OCI-LY7 (cell line): Measurements from ENCODE around the gene MRC2. TPM values are rescaled to one million over a fixed set of nuclear protein-coding genes. Genes with fewer than 3 reads are reported as not detected.
A peak's percentile ranks its signal among the peaks of the same experiment; 100 is the strongest.

Experiments
- BruUV-seq: library from RNA; stranded (reverse); fragments of 400-500 nt; replicated peaks from 2 replicates; lab custom pipeline; 2021; lab: Mats Ljungman, UMichigan
- CTCF ChIA-PET: fragments of 300-600 bp; sonication (Branson Sonifier 250); formaldehyde crosslinking; loops from one replicate; lab custom pipeline; 2022; ENCODE audit warnings: antibody characterized with exemption; ENCODE audit not compliant: unreplicated experiment; lab: Charles Lee
- POLR2A ChIA-PET: fragments of 300-600 bp; sonication (Branson Sonifier 250); formaldehyde crosslinking; loops from one replicate; lab custom pipeline; 2022; ENCODE audit warnings: antibody characterized with exemption; lab: Charles Lee
- DNase-seq: peaks from one replicate; pipeline ENCODE4 v3.0.0-alpha.2; 2015; ENCODE audit warnings: low spot score
- H2AFZ ChIP-seq: fragments of 200-600 bp; sonication (generic), shearing (Covaris generic); 2 replicates; pipeline ENCODE4 v1.6.1; 2014; ENCODE audit warnings: mild to moderate bottlenecking, antibody characterized with exemption, low read length, moderate library complexity
- H3K27ac ChIP-seq: fragments of 200-600 bp; sonication (generic); 2 replicates; pipeline ENCODE4 v1.5.1; 2014; ENCODE audit warnings: mixed run types, low read depth, mild to moderate bottlenecking, moderate library complexity, low read length, inconsistent platforms; ENCODE audit not compliant: poor library complexity, severe bottlenecking
- H3K36me3 ChIP-seq: fragments of 200-600 bp; sonication (generic); 2 replicates; pipeline ENCODE4 v1.6.1; 2014; ENCODE audit warnings: mild to moderate bottlenecking, antibody characterized with exemption, low read length, moderate library complexity, mixed read lengths; ENCODE audit not compliant: insufficient read depth
- H3K4me1 ChIP-seq: fragments of 200-600 bp; sonication (generic); 2 replicates; pipeline ENCODE4 v1.5.1; 2014; ENCODE audit warnings: mild to moderate bottlenecking, low read length; ENCODE audit not compliant: insufficient read depth, poor library complexity, severe bottlenecking
- H3K4me2 ChIP-seq: fragments of 200-600 bp; sonication (generic); 2 replicates; pipeline ENCODE4 v1.6.1; 2014; ENCODE audit warnings: mild to moderate bottlenecking, low read length
- H3K4me3 ChIP-seq: fragments of 200-600 bp; sonication (generic); 2 replicates; pipeline ENCODE4 v1.5.1; 2014; ENCODE audit warnings: mild to moderate bottlenecking, low read depth, low read length; ENCODE audit not compliant: poor library complexity, severe bottlenecking
- H3K79me2 ChIP-seq: fragments of 200-600 bp; sonication (generic); 2 replicates; pipeline ENCODE4 v1.6.1; 2016; ENCODE audit warnings: low read depth, mild to moderate bottlenecking, low read length, moderate library complexity, mixed read lengths; ENCODE audit not compliant: insufficient read depth
- H3K9me2 ChIP-seq: fragments of 200-600 bp; sonication (generic); 2 replicates; pipeline ENCODE4 v1.6.1; 2016; ENCODE audit warnings: mild to moderate bottlenecking, low read length, mixed read lengths; ENCODE audit not compliant: insufficient read depth
- H3K9me3 ChIP-seq: fragments of 200-600 bp; sonication (generic); 2 replicates; pipeline ENCODE4 v1.6.1; 2014; ENCODE audit warnings: mild to moderate bottlenecking, mixed run types, low read length, mixed read lengths
- H4K20me1 ChIP-seq: fragments of 200-600 bp; sonication (generic); 2 replicates; pipeline ENCODE4 v1.6.1; 2014; ENCODE audit warnings: mild to moderate bottlenecking, antibody characterized with exemption, low read length, moderate library complexity, mixed read lengths; ENCODE audit not compliant: insufficient read depth
- CTCF ChIP-seq: fragments of 200-600 bp; sonication (generic); conservative IDR thresholded peaks from 2 replicates; pipeline ENCODE4 v1.5.1; 2014; ENCODE audit warnings: mild to moderate bottlenecking, antibody characterized with exemption, low read length, moderate library complexity, mixed read lengths
- EZH2phosphoT487 ChIP-seq: fragments of 200-600 bp; sonication (generic); IDR thresholded peaks from 2 replicates; pipeline ENCODE4 v1.6.1; 2018; ENCODE audit warnings: low read depth, borderline replicate concordance, mild to moderate bottlenecking, mixed run types, antibody characterized with exemption, low read length, moderate library complexity, mixed read lengths
- intact Hi-C: fragments of 100-400 bp; cut with micrococcal nuclease; formaldehyde crosslinking; loops from one replicate; pipeline ENCODE4 v1.10.0; 2022; ENCODE audit not compliant: unreplicated experiment
- total RNA-seq, 2 experiments: library from RNA; depleted of rRNA in 1 of 2; stranded (reverse); fragments of >200 nt in 1 of 2; shearing (Covaris generic) in 1 of 2; gene quantifications; 2 replicates each; pipeline ENCODE4 v1.2.3, GENCODE V29; 2014 to 2022

MRC2 gene
- total RNA-seq, 2 experiments from 2014 or later: 0.19 to 0.27 TPM

- H2AFZ ChIP-seq: no peak overlapping the region
- CTCF ChIA-PET: no interaction called here
- H3K4me2 ChIP-seq: peak overlapping the region; percentile 32
- H3K79me2 ChIP-seq: no peaks in the 10 kb centered on the region
- no peaks in the 10 kb centered on the region for H4K20me1 ChIP-seq
- intact Hi-C loops: loop anchor here (2.0 kb wide), 1 partner anchor 265 kb away; no protein-coding TSS in a partner anchor
- H3K9me2 ChIP-seq: no peaks in the 10 kb centered on the region
- H3K36me3 ChIP-seq: no peaks in the 10 kb centered on the region
- no TSS peak for BruUV-seq
- peak overlapping the region; percentile 29 for H3K4me3 ChIP-seq
- TF ChIP-seq CTCF: peak; percentile 70
- TF ChIP-seq EZH2phosphoT487: no peak
- no peak overlapping the region for H3K27ac ChIP-seq
- POLR2A ChIA-PET: no interaction called here
- H3K9me3 ChIP-seq: no peaks in the 10 kb centered on the region
- peak; percentile 51 for DNase-seq
- no peaks in the 10 kb centered on the region for H3K4me1 ChIP-seq
Observed at GRCh38 chr17:62703776-62704380, 76.4 kb downstream of the MRC2 start.

GRCh38 chr17:62704381-62704971, 77.0 kb downstream of the MRC2 start:
- CTCF ChIA-PET: no interaction called here
- BruUV-seq: no TSS peak
- Histone ChIP-seq H3K4me2 (peak overlapping the region; percentile 32; the same call in 1 of the 2 replicates), H3K4me3 (peak overlapping the region; percentile 29), H2AFZ (no peak overlapping the region), H3K79me2 (no peaks in the 10 kb centered on the region), H3K4me1 (no peaks in the 10 kb centered on the region), H3K9me2 (no peaks in the 10 kb centered on the region), H4K20me1 (no peaks in the 10 kb centered on the region), H3K27ac (no peak overlapping the region), H3K9me3 (no peaks in the 10 kb centered on the region), H3K36me3 (no peaks in the 10 kb centered on the region)
- DNase-seq: no peak
- TF ChIP-seq CTCF (no peak), EZH2phosphoT487 (no peak)
- intact Hi-C loops: no loop called here
- POLR2A ChIA-PET: no interaction called here

- POLR2A ChIA-PET: no interaction called here
- Histone ChIP-seq H3K36me3 (no peaks in the 10 kb centered on the region), H3K4me3 (no peak overlapping the region), H3K27ac (no peak overlapping the region), H3K9me3 (no peaks in the 10 kb centered on the region), H4K20me1 (no peaks in the 10 kb centered on the region), H3K79me2 (no peaks in the 10 kb centered on the region), H3K4me1 (no peaks in the 10 kb centered on the region), H3K9me2 (no peaks in the 10 kb centered on the region), H3K4me2 (no peak overlapping the region), H2AFZ (no peak overlapping the region)
- no peak for DNase-seq
- no TSS peak for BruUV-seq
- TF ChIP-seq CTCF (no peak), EZH2phosphoT487 (no peak)
- CTCF ChIA-PET: no interaction called here
- intact Hi-C loops: no loop called here
Observed at GRCh38 chr17:62705156-62705777, 77.8 kb downstream of the MRC2 start.
